ENCODE results near the gene WFS1. TPM values are rescaled to one million over a fixed set of nuclear protein-coding genes. Genes with fewer than 3 reads are reported as not detected.

WFS1 gene
- total RNA-seq, 4 donors from 2014 or later = 36.6 to 41.8 (median 40.0) TPM

DNA sequence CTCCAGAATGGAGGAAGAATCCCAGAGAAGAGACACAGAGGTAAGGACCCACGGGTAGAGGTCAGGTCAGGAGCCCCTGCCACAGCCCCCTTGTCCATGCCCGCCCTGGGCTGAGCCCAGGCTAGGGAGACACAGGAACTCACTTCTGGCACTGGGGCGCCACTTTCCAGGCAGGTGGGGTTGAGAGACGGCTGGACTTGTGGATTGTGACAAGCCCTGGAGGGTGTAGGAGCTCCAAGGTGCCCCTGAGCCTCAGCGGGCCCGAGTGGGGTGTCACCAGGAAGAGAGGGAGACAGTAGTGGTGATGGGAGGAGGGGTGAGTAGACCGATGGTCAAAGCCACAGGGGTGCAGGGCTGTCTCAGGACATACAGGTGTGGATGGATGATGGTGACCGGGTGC is 58.9 kb downstream of the WFS1 start:
- no peak for TF ChIP-seq CTCF (IDR thresholded peaks at IDR 0.05; ENCODE audit: low read depth)

DNA sequence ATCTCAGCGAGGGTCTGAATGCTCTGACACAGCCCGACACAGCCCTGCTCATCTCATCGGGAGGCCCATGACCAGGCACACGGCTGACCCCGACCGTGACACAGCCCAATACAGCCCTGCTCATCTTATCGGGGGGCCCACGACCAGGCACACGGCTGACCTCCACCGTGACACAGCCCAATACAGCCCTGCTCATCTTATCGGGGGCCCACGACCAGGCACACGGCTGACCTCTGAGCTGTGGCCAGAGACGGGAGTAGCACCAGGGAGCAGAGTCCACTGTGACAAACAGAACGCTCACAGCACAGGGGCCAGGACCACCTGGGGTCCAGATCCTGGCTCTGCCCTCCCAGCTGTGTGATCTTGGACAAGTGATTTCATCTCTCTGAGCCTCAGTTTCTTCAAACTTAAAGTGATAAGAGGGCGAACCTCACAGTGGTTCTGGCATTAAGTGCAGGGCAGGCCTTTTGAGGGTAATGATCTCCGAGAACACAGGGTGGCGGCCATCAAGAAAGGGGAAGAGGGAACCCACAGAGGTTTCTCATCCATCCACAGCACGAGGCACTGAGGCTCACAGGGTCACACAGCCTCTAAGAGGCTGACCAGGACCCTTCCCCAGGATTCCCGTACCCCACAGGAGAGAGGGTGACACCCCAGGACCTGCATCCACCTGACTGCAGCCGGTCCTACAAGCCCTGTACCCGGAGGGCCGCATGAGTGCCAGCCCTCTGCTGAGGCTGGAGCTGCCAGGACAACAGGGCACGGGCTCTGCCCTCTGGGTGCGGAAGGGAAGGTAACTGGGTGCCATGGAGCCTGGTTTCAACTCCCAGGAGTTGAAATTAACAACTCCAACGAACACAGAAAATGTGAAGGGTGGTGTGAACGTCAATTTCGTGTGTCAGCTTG is 60.1 kb downstream of the WFS1 start:
- no peak for TF ChIP-seq CTCF (IDR thresholded peaks at IDR 0.05; ENCODE audit: low read depth)

- no peak for TF ChIP-seq CTCF (IDR thresholded peaks at IDR 0.05; ENCODE audit: low read depth)
Measured at GRCh38 chr4:6330384-6330767, 60.7 kb downstream of the WFS1 start.

DNA sequence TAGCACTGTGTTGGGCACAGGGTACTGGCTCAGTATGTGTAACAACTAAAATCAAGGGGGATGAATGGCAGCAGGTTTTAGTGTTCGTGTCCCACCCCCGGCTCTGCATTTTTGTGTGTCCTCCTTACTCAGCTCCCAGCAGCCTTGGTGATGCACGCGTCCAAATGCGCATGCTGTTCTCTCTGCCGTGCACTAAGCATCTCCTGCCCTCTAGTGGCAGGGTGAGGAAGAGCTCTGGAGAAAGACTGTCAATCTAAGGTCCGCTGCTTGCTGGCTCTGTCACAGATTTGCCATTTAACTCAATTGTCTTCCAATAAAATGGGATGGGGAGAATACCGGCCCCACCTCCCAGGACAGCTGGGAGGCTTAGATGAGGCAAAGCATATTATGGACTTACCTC is 61.4 kb downstream of the WFS1 start:
- TF ChIP-seq CTCF (IDR thresholded peaks at IDR 0.05; ENCODE audit: low read depth) = no peak

DNA sequence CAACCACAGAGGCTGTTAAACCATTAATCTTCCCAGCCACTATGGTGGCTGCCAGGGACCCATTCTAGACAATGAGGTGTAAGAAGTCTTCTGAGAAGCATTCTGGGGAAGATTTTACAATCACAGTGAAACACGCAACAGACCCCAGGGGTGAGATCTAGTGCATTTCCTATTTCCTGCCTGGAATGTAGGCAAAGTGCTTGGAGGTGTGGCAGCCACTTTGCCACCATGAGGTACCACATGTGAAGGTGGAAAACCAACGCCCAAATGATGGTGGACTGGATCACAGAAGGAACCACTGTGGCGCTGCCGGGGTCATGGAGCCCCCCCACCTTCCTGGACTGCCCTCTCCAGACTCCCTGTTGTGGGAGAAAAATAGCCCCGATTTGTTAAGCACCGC is 61.8 kb downstream of the WFS1 start:
- no peak for TF ChIP-seq CTCF (IDR thresholded peaks at IDR 0.05; ENCODE audit: low read depth)

- TF ChIP-seq CTCF (IDR thresholded peaks at IDR 0.05; ENCODE audit: low read depth) = no peak
Measured at GRCh38 chr4:6332042-6332668, 62.5 kb downstream of the WFS1 start.

DNA sequence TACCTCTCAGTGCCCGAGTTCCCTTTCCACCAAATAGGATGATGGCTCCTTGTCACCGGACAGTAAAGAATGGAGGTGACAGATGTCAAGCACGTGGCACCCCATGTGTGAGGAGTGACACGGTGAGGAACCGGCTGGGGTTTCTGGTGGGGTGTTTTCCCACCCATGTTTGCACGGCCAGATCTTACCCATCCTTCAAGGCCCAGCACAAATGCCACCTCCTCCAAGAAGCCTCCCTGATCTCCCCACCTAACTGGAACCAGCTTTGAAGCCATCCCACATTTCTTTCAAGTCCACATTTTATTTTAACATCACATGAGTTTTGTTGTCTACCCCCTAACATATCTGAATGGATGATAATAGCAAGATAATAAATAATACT is 63.0 kb downstream of the WFS1 start:
- TF ChIP-seq CTCF (IDR thresholded peaks at IDR 0.05; ENCODE audit: low read depth) = no peak
